HPDE6-E6E7 (cell line): ENCODE measurements around the gene OLFM1.
"Not testable (repeated sequence)": the region's sequence is repeated elsewhere in the genome, so short reads cannot be mapped to it uniquely, and the experiment has no call there.

Source experiments
- DNase-seq: peaks from one replicate; pipeline ENCODE4 v3.0.0; 2011; ENCODE audit warnings: missing footprints; ENCODE audit errors: extremely low spot score

The OLFM1 gene

GRCh38 chr9:135060461-135061116, 26.9 kb upstream of the OLFM1 start:
- no peak for DNase-seq

GRCh38 chr9:135061441-135061840, 26.0 kb upstream of the OLFM1 start:
- no peak for DNase-seq

GRCh38 chr9:135062254-135062653, 25.2 kb upstream of the OLFM1 start:
- DNase-seq = no peak

GRCh38 chr9:135063466-135063865, 24.0 kb upstream of the OLFM1 start:
- DNase-seq = not testable (repeated sequence)

GRCh38 chr9:135063888-135064287, 23.6 kb upstream of the OLFM1 start:
- DNase-seq = not testable (repeated sequence)

- no peak for DNase-seq
These were observed 22.3 kb upstream of the OLFM1 start for GRCh38 chr9:135065151-135065550.

- DNase-seq = no peak
These were observed 21.7 kb upstream of the OLFM1 start for GRCh38 chr9:135065804-135066203.

- no peak for DNase-seq
These were observed 21.2 kb upstream of the OLFM1 start for GRCh38 chr9:135066291-135066690.

- no peak for DNase-seq
These were observed 20.3 kb upstream of the OLFM1 start for GRCh38 chr9:135067096-135067710.

- no peak for DNase-seq
These were observed 18.6 kb upstream of the OLFM1 start for GRCh38 chr9:135068776-135069415.

GRCh38 chr9:135069558-135070197, 17.8 kb upstream of the OLFM1 start:
- no peak for DNase-seq

GRCh38 chr9:135070198-135070951, 17.1 kb upstream of the OLFM1 start:
- DNase-seq = no peak

GRCh38 chr9:135070964-135071735, 16.3 kb upstream of the OLFM1 start:
- no peak for DNase-seq

- no peak for DNase-seq
These were observed 14.3 kb upstream of the OLFM1 start for GRCh38 chr9:135073081-135073740.

GRCh38 chr9:135073741-135074305, 13.6 kb upstream of the OLFM1 start:
- no peak for DNase-seq

GRCh38 chr9:135074354-135075233, 12.9 kb upstream of the OLFM1 start:
- DNase-seq = no peak

GRCh38 chr9:135075234-135076142, 12.0 kb upstream of the OLFM1 start:
- DNase-seq = no peak
